Measurements from ENCODE around the gene CCDC157. TPM values are rescaled to one million over a fixed set of nuclear protein-coding genes. Genes with fewer than 3 reads are reported as not detected.
A peak's percentile ranks its signal among the peaks of the same experiment; 100 is the strongest.

Gene CCDC157
- total and polyA plus RNA-seq, 4 donors: 0.53 to 1.4 (median 0.98) TPM

DNA sequence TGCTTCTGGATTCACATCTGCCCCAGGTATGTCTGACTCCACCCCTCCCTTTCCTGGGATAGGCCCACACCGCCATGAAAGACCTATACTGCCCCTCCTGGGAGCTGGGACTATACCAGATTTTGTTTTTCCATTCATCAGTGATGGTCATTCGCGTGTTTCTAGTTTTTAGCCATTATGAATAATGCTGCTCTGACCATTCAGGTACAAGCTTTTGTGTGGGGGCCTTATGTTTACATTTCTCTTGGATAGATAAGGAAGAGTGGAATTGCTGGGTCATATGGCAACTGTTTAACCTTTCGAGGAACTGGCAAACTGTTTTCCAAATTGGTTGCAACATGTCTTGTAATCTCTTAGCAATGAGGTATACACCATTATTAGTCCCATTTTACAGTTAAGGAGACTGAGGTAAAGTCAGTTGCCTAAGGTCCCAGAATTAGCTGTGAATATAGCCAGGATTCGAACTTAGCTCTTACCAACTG is 28.9 kb upstream of the CCDC157 start:
- DNase-seq (ENCODE audit: low spot score): no peak
- Histone ChIP-seq H3K9ac (ENCODE audit: low read depth in 1 of 2, low read length in 2 of 2) (no peak overlapping the region), H3K4me1 (ENCODE audit: control insufficient read depth in 4 of 4, insufficient read depth in 4 of 4, low read length in 3 of 4) (peaks cover 4 to 35% (median 30%) of the 10 kb centered on the region in 4 donors), H3K9me3 (ENCODE audit: control insufficient read depth in 4 of 4, low read length in 3 of 4) (no peaks in the 10 kb centered on the region), H3K36me3 (ENCODE audit: control insufficient read depth in 4 of 4, insufficient read depth in 3 of 4, low read depth in 1 of 4, low read length in 3 of 4) (peaks cover 1 to 10% (median 2%) of the 10 kb centered on the region in 4 donors), H3K27ac (ENCODE audit: low read depth in 1 of 2, low read length in 2 of 2) (no peak overlapping the region), H3K4me3 (ENCODE audit: low read depth in 1 of 3, low read length in 3 of 3) (no peak overlapping the region), H3K27me3 (ENCODE audit: control insufficient read depth in 4 of 4, insufficient read depth in 4 of 4, low read length in 3 of 4) (no peaks in the 10 kb centered on the region)
- WGBS: 67% methylated on average over 5 of the region's 5 CpGs
- TF ChIP-seq, protein P1, sequence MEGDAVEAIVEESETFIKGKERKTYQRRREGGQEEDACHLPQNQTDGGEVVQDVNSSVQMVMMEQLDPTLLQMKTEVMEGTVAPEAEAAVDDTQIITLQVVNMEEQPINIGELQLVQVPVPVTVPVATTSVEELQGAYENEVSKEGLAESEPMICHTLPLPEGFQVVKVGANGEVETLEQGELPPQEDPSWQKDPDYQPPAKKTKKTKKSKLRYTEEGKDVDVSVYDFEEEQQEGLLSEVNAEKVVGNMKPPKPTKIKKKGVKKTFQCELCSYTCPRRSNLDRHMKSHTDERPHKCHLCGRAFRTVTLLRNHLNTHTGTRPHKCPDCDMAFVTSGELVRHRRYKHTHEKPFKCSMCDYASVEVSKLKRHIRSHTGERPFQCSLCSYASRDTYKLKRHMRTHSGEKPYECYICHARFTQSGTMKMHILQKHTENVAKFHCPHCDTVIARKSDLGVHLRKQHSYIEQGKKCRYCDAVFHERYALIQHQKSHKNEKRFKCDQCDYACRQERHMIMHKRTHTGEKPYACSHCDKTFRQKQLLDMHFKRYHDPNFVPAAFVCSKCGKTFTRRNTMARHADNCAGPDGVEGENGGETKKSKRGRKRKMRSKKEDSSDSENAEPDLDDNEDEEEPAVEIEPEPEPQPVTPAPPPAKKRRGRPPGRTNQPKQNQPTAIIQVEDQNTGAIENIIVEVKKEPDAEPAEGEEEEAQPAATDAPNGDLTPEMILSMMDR (IDR thresholded peaks at IDR 0.05; ENCODE audit: low read depth, low read length, missing input control): peak; percentile 17
- TF ChIP-seq RXRA (IDR thresholded peaks at IDR 0.05) (peak in 1 of 2 donors; percentile 18), RAD21 (IDR thresholded peaks at IDR 0.05) (peak; percentile 61 to 69), EGR1 (IDR thresholded peaks at IDR 0.05; ENCODE audit: low read depth in 2 of 2) (no peak)

DNA sequence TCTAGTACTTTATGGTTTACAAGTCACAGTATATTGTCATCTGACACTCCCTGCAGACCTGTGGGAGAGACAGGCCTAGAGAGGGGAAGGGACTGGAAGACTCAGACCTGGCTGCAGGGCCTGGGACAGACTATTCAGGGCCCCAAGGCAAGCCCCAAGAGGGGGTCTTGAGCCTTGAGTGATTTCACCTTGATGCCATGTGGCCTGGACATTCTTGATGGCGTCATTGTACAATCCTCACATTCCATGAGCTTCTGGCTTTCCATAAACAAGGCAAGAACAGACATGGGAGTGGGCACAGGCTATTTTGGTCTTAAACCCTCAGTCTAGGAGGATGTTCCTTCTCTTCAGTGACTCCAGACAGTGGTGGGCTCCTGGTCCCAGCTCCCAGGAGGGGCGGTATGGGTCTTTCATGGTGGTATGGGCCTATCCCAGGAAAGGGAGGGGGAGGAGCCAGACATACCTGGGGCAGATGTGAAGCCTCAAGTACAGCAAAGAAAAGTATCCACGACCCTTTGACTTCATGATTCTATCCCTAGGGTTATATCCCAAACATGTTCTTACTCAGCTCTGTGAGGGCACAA is 28.2 kb upstream of the CCDC157 start:
- peaks cover 3 to 16% (median 8%) of the 10 kb centered on the region in 4 donors for H3K36me3 ChIP-seq (ENCODE audit: control insufficient read depth in 4 of 4, insufficient read depth in 3 of 4, low read depth in 1 of 4, low read length in 3 of 4)

DNA sequence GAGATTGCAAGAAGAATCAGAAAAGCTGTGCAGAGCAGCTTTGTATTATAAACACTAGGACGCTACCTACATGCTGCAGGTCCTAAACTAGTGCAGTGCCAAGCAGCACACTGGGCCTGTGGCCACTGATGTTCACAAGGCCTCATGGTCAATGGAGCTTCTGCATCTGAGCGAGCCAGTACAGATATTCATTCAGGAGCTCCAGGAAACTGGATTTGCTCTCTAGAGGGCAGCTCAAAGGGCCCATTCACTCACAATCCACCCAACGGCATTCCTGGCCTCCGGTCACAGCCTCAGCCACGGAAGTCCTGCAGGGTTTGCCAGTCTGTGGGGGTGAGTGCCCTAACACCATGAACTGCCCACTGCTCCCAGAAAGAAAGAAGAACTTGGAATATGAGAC is 24.3 kb upstream of the CCDC157 start:
- WGBS: 89% methylated on average over 5 of the region's 5 CpGs
- H3K27ac ChIP-seq (ENCODE audit: low read depth in 1 of 2, low read length in 2 of 2): no peak overlapping the region
- H3K4me3 ChIP-seq (ENCODE audit: low read depth in 1 of 3, low read length in 3 of 3): no peak overlapping the region
- H3K36me3 ChIP-seq (ENCODE audit: control insufficient read depth in 4 of 4, insufficient read depth in 3 of 4, low read depth in 1 of 4, low read length in 3 of 4): peaks cover 24 to 56% (median 43%) of the 10 kb centered on the region in 4 donors
- no peaks in the 10 kb centered on the region for H3K27me3 ChIP-seq (ENCODE audit: control insufficient read depth in 4 of 4, insufficient read depth in 4 of 4, low read length in 3 of 4)
- H3K9ac ChIP-seq (ENCODE audit: low read depth in 1 of 2, low read length in 2 of 2): no peak overlapping the region
- no peak for TF ChIP-seq EGR1 (IDR thresholded peaks at IDR 0.05; ENCODE audit: low read depth in 2 of 2)
- no peak for TF ChIP-seq JUND (IDR thresholded peaks at IDR 0.05)
- no peak for TF ChIP-seq HNF4G (IDR thresholded peaks at IDR 0.05)
- TF ChIP-seq FOXA2 (IDR thresholded peaks at IDR 0.05): no peak
- TF ChIP-seq RXRA (IDR thresholded peaks at IDR 0.05): no peak
- TF ChIP-seq HNF4A (conservative IDR thresholded peaks at IDR 0.05): no peak
- TF ChIP-seq, protein P1 (IDR thresholded peaks at IDR 0.05; ENCODE audit: low read depth, low read length, missing input control): no peak
- TF ChIP-seq YY1 (IDR thresholded peaks at IDR 0.05): no peak
- TF ChIP-seq NR2F2 (IDR thresholded peaks at IDR 0.05): no peak
- TF ChIP-seq, protein P2, sequence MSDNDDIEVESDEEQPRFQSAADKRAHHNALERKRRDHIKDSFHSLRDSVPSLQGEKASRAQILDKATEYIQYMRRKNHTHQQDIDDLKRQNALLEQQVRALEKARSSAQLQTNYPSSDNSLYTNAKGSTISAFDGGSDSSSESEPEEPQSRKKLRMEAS (IDR thresholded peaks at IDR 0.05): no peak
- TF ChIP-seq, protein P3, sequence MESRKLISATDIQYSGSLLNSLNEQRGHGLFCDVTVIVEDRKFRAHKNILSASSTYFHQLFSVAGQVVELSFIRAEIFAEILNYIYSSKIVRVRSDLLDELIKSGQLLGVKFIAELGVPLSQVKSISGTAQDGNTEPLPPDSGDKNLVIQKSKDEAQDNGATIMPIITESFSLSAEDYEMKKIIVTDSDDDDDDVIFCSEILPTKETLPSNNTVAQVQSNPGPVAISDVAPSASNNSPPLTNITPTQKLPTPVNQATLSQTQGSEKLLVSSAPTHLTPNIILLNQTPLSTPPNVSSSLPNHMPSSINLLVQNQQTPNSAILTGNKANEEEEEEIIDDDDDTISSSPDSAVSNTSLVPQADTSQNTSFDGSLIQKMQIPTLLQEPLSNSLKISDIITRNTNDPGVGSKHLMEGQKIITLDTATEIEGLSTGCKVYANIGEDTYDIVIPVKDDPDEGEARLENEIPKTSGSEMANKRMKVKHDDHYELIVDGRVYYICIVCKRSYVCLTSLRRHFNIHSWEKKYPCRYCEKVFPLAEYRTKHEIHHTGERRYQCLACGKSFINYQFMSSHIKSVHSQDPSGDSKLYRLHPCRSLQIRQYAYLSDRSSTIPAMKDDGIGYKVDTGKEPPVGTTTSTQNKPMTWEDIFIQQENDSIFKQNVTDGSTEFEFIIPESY (IDR thresholded peaks at IDR 0.05): no peak
- TF ChIP-seq RAD21 (IDR thresholded peaks at IDR 0.05): no peak
- no peak for TF ChIP-seq FOXA1 (IDR thresholded peaks at IDR 0.05)
- no peak for TF ChIP-seq SP1 (IDR thresholded peaks at IDR 0.05)
- TF ChIP-seq, protein P4, sequence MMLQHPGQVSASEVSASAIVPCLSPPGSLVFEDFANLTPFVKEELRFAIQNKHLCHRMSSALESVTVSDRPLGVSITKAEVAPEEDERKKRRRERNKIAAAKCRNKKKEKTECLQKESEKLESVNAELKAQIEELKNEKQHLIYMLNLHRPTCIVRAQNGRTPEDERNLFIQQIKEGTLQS (IDR thresholded peaks at IDR 0.05): no peak
- H3K4me1 ChIP-seq (ENCODE audit: control insufficient read depth in 4 of 4, insufficient read depth in 4 of 4, low read length in 3 of 4): peaks cover 0 to 11% (median 8%) of the 10 kb centered on the region in 4 donors
- no peak for DNase-seq (ENCODE audit: low spot score)
- H3K9me3 ChIP-seq (ENCODE audit: control insufficient read depth in 4 of 4, low read length in 3 of 4): no peaks in the 10 kb centered on the region

More for the DNA sequence above, 28.2 kb upstream of the CCDC157 start:
- Histone ChIP-seq H3K4me3 (ENCODE audit: low read depth in 1 of 3, low read length in 3 of 3) (no peak overlapping the region), H3K27ac (ENCODE audit: low read depth in 1 of 2, low read length in 2 of 2) (no peak overlapping the region), H3K9me3 (ENCODE audit: control insufficient read depth in 4 of 4, low read length in 3 of 4) (no peaks in the 10 kb centered on the region), H3K4me1 (ENCODE audit: control insufficient read depth in 4 of 4, insufficient read depth in 4 of 4, low read length in 3 of 4) (peaks cover 4 to 35% (median 30%) of the 10 kb centered on the region in 4 donors), H3K9ac (ENCODE audit: low read depth in 1 of 2, low read length in 2 of 2) (no peak overlapping the region), H3K27me3 (ENCODE audit: control insufficient read depth in 4 of 4, insufficient read depth in 4 of 4, low read length in 3 of 4) (no peaks in the 10 kb centered on the region)
- TF ChIP-seq EGR1 (IDR thresholded peaks at IDR 0.05; ENCODE audit: low read depth in 2 of 2) (no peak), FOXA2 (IDR thresholded peaks at IDR 0.05) (no peak), FOXA1 (IDR thresholded peaks at IDR 0.05) (no peak), GABPA (IDR thresholded peaks at IDR 0.05 in 1 of 2, conservative IDR thresholded peaks at IDR 0.05 in 1 of 2) (no peak), NR2F2 (IDR thresholded peaks at IDR 0.05) (no peak), SP1 (IDR thresholded peaks at IDR 0.05) (no peak), HNF4A (conservative IDR thresholded peaks at IDR 0.05) (no peak), RXRA (IDR thresholded peaks at IDR 0.05) (no peak)
- TF ChIP-seq, protein P1 (IDR thresholded peaks at IDR 0.05; ENCODE audit: low read depth, low read length, missing input control): no peak
- DNase-seq (ENCODE audit: low spot score): no peak
- 88% methylated on average over 3 of the region's 3 CpGs for WGBS

All from liver (tissue), 9 donors.